Stimulated activated CD4-positive, alpha-beta T cell treated with anti-CD3 and anti-CD28 coated beads, TNF-alpha, amount 100 ng/mL, for 24 hours (primary cell): ENCODE measurements around the gene TTLL7.

Experiments
- DNase-seq, 3 experiments: peaks; one replicate each; pipeline ENCODE4 v3.0.0-alpha.2; 2020; ENCODE audit warnings: low read depth in 3 of 3

The TTLL7 gene

GRCh38 chr1:83864991-83865390 is 133.9 kb downstream of the TTLL7 start:
- no peak for DNase-seq

- peak; percentile 46 to 78 (median 59) for DNase-seq
These were observed 138.3 kb downstream of the TTLL7 start for GRCh38 chr1:83860490-83861221.

GRCh38 chr1:83857716-83858115 is 141.2 kb downstream of the TTLL7 start:
- DNase-seq = no peak

GRCh38 chr1:83857103-83857502 is 141.8 kb downstream of the TTLL7 start:
- no peak for DNase-seq

- DNase-seq = no peak
These were observed 142.6 kb downstream of the TTLL7 start for GRCh38 chr1:83856381-83856780.

GRCh38 chr1:83854456-83854855 is 144.5 kb downstream of the TTLL7 start:
- DNase-seq = no peak

GRCh38 chr1:83850834-83851233 is 148.1 kb downstream of the TTLL7 start:
- no peak for DNase-seq

- no peak for DNase-seq
These were observed 149.5 kb downstream of the TTLL7 start for GRCh38 chr1:83849191-83850061.

- DNase-seq = no peak
These were observed 152.8 kb downstream of the TTLL7 start for GRCh38 chr1:83846138-83846537.

- DNase-seq = no peak
These were observed 153.4 kb downstream of the TTLL7 start for GRCh38 chr1:83845437-83846071.

GRCh38 chr1:83844546-83844945 is 154.4 kb downstream of the TTLL7 start:
- DNase-seq = no peak

GRCh38 chr1:83839566-83840173 is 159.3 kb downstream of the TTLL7 start:
- no peak for DNase-seq

GRCh38 chr1:83838573-83838972 is 160.4 kb downstream of the TTLL7 start:
- DNase-seq = no peak

GRCh38 chr1:83836543-83836942 is 162.4 kb downstream of the TTLL7 start:
- no peak for DNase-seq

- no peak for DNase-seq
These were observed 164.2 kb downstream of the TTLL7 start for GRCh38 chr1:83834621-83835264.

- DNase-seq = no peak
These were observed 166.7 kb downstream of the TTLL7 start for GRCh38 chr1:83832194-83832593.

- no peak for DNase-seq
These were observed 169.8 kb downstream of the TTLL7 start for GRCh38 chr1:83829106-83829505.

- no peak for DNase-seq
These were observed 170.5 kb downstream of the TTLL7 start for GRCh38 chr1:83828456-83828855.

- no peak for DNase-seq
These were observed 171.2 kb downstream of the TTLL7 start for GRCh38 chr1:83827741-83828140.

- DNase-seq = no peak
These were observed 176.7 kb downstream of the TTLL7 start for GRCh38 chr1:83822208-83822607.

- no peak for DNase-seq
These were observed 179.5 kb downstream of the TTLL7 start for GRCh38 chr1:83819436-83819835.

GRCh38 chr1:83818916-83819315 is 180.0 kb downstream of the TTLL7 start:
- no peak for DNase-seq
